HAP-1 (cell line): ENCODE data around the gene CDC42SE1.

ENCODE experiments used
- DNase-seq, 2 experiments: peaks; one replicate each; pipeline ENCODE4 v3.0.0-alpha.2; 2016 to 2020; ENCODE audit warnings: low spot score in 2 of 2
- H3K27me3 ChIP-seq: fragments of 250-450 bp; sonication (Bioruptor Pico); 2 replicates; pipeline ENCODE4 v1.5.1; 2020; ENCODE audit warnings: low read depth, mild to moderate bottlenecking, moderate library complexity
- H3K36me3 ChIP-seq: fragments of 250-450 bp; sonication (Bioruptor Pico); replicated peaks from 2 replicates; pipeline ENCODE4 v1.5.1; 2020; ENCODE audit warnings: mild to moderate bottlenecking
- H3K4me1 ChIP-seq: fragments of 250-450 bp; sonication (Bioruptor Pico); 2 replicates; pipeline ENCODE4 v1.5.1; 2020; ENCODE audit warnings: mild to moderate bottlenecking
- H3K4me3 ChIP-seq: fragments of 250-450 bp; sonication (Bioruptor Pico); 2 replicates; pipeline ENCODE4 v1.5.1; 2020; ENCODE audit warnings: mild to moderate bottlenecking, moderate library complexity
- H3K9me3 ChIP-seq: fragments of 250-450 bp; sonication (Bioruptor Pico); 2 replicates; pipeline ENCODE4 v1.5.1; 2020; ENCODE audit warnings: mild to moderate bottlenecking, moderate library complexity
- in situ Hi-C: fragments of 300-500 bp; cut with MboI; formaldehyde crosslinking; loops from 3 replicates; pipeline ENCODE4 v1.14.3; 2020; ENCODE audit warnings: low sequenced_read_pairs, inconsistent platforms, mixed read lengths

CDC42SE1 gene

GRCh38 chr1:151061704-151062103 is 2.3 kb upstream of the CDC42SE1 start:
- H3K9me3 ChIP-seq = no peaks in the 10 kb centered on the region
- peak overlapping the region; percentile 97; the same call in 1 of the 2 replicates for H3K4me3 ChIP-seq
- H3K36me3 ChIP-seq = peaks cover 19% of the 10 kb centered on the region
- no peak for DNase-seq
- H3K4me1 ChIP-seq = peaks cover 16% of the 10 kb centered on the region
- no peaks in the 10 kb centered on the region for H3K27me3 ChIP-seq
- in situ Hi-C loops = no loop called here

- Histone ChIP-seq H3K9me3 (no peaks in the 10 kb centered on the region), H3K36me3 (peaks cover 22% of the 10 kb centered on the region), H3K4me3 (peak overlapping the region; percentile 97), H3K4me1 (peaks cover 19% of the 10 kb centered on the region), H3K27me3 (no peaks in the 10 kb centered on the region)
- DNase-seq = peak; percentile 40 to 68
- in situ Hi-C loops = no loop called here
Observed at GRCh38 chr1:151060657-151061421, 1.4 kb upstream of the CDC42SE1 start.

DNA sequence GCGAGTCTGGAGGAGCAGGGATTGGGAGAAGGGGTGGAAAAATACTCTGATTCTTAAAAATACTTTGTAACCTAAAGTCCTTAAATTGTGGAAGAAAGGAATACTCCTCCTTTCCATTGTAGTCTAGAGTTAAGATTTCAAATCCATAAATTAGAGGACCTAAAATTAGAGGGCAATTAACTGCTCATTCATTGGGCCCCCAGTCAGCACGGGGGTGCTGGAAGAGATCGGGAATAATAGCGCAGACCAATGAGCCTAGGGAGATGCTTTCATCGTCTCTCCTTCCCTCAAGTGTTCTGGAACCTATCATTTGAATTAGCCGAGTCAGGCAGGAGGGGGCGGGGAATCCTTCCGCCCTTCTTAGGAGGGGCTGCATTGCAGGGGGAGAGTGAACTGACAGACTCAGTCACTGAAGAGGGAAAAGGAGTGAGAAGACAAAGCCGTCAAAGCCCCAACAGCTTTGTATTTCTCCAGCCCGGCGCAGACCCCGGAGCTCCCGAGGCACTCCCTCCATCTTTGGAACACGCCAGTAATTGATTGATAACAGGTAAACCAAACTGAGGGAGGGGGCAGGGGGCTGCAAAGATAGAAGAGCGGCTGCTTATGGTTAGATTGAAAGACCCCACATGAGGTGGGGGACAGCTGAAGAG is 710 bp upstream of the CDC42SE1 start, which contains the start of gene MLLT11:
Gene MLLT11, plus strand, starts transcription at position 391 of the 650 bp plus-strand sequence. CDS start 6,828 bp downstream, outside the sequence.
- Histone ChIP-seq H3K4me1 (peaks cover 19% of the 10 kb centered on the region), H3K36me3 (peaks cover 25% of the 10 kb centered on the region), H3K27me3 (no peaks in the 10 kb centered on the region), H3K9me3 (no peaks in the 10 kb centered on the region), H3K4me3 (peak within 1 kb of the TSS; percentile 97)
- in situ Hi-C loops = no loop called here
- peak; percentile 89 to 91 for DNase-seq

DNA sequence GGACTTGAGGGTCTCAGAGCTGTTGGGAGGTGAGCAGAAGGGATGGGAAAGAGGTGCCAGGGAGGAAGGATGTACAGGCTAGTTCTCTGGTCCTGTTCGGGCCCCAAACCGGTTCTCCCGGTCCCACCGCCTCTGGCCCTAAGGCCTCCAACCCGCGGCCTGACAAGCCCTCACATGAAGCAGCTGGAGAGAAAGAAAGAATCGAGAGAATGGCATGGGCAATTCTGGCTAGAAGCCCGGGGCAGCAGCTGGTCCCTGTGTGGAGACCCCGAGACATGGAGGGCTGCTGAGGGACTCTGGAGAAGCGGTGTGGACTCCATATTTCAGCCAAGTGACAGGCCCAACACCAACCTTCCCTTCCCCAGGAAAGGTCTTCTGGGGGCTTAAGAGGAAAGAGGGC is 730 bp downstream of the CDC42SE1 start:
- in situ Hi-C loops = no loop called here
- H3K4me1 ChIP-seq = peaks cover 19% of the 10 kb centered on the region
- H3K9me3 ChIP-seq = no peaks in the 10 kb centered on the region
- H3K27me3 ChIP-seq = no peaks in the 10 kb centered on the region
- H3K36me3 ChIP-seq = peaks cover 39% of the 10 kb centered on the region
- peak in 1 of 2 experiments; percentile 38 for DNase-seq
- peak overlapping the region; percentile 97 for H3K4me3 ChIP-seq

- Histone ChIP-seq H3K9me3 (no peaks in the 10 kb centered on the region), H3K27me3 (no peaks in the 10 kb centered on the region), H3K4me1 (peaks cover 15% of the 10 kb centered on the region), H3K4me3 (no peak overlapping the region), H3K36me3 (peaks cover 60% of the 10 kb centered on the region)
- in situ Hi-C loops = no loop called here
- DNase-seq = no peak
Observed at GRCh38 chr1:151056149-151056548, 3.3 kb downstream of the CDC42SE1 start.

GRCh38 chr1:151055581-151055980 is 3.8 kb downstream of the CDC42SE1 start:
- Histone ChIP-seq H3K36me3 (peaks cover 60% of the 10 kb centered on the region), H3K4me3 (no peak overlapping the region), H3K9me3 (no peaks in the 10 kb centered on the region), H3K4me1 (peaks cover 15% of the 10 kb centered on the region), H3K27me3 (no peaks in the 10 kb centered on the region)
- DNase-seq = no peak
- in situ Hi-C loops = no loop called here

- Histone ChIP-seq H3K36me3 (peaks cover 60% of the 10 kb centered on the region), H3K4me3 (no peak overlapping the region), H3K4me1 (peaks cover 15% of the 10 kb centered on the region), H3K9me3 (no peaks in the 10 kb centered on the region), H3K27me3 (no peaks in the 10 kb centered on the region)
- DNase-seq = no peak
- in situ Hi-C loops = no loop called here
Observed at GRCh38 chr1:151054971-151055547, 4.4 kb downstream of the CDC42SE1 start.

- Histone ChIP-seq H3K9me3 (no peaks in the 10 kb centered on the region), H3K4me1 (peaks cover 12% of the 10 kb centered on the region), H3K27me3 (no peaks in the 10 kb centered on the region), H3K4me3 (no peak overlapping the region), H3K36me3 (peaks cover 51% of the 10 kb centered on the region)
- in situ Hi-C loops = no loop called here
- DNase-seq = no peak
Observed at GRCh38 chr1:151051356-151052009, 7.9 kb downstream of the CDC42SE1 start.

DNA sequence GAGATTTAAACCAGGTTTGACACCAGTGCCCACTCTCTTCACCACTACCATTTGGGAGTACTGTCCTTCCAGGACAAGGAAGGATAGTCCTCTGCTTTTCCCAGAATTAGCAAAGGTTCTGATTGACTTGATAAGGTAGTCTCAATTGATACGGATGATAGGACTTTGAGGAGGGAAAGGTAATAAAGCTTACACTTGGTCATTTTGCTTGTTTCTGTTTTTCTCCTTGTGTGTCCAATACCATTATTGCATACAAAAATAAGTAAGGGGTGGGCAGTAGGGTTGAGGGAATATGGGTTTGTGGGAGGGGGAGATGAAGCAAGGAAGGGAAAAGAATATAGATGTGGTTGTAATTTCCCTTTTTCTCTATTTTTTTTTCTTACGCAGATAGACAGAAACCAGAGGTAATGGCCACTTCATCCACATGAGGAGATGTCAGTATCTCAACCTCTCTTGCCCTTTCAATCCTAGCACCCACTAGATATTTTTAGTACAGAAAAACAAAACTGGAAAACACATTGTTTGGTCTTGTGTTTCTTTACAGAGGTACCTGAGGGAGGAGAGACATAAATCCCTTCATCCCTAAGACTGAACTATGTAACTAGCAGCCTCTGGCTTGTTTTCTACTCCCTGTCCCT is 9.3 kb downstream of the CDC42SE1 start:
- H3K27me3 ChIP-seq = no peaks in the 10 kb centered on the region
- in situ Hi-C loops = no loop called here
- H3K4me3 ChIP-seq = no peak overlapping the region
- peaks cover 38% of the 10 kb centered on the region for H3K36me3 ChIP-seq
- peaks cover 11% of the 10 kb centered on the region for H3K4me1 ChIP-seq
- no peaks in the 10 kb centered on the region for H3K9me3 ChIP-seq
- DNase-seq = no peak

GRCh38 chr1:151049458-151049857 is 10.0 kb downstream of the CDC42SE1 start:
- Histone ChIP-seq H3K4me1 (peaks cover 11% of the 10 kb centered on the region), H3K36me3 (peaks cover 31% of the 10 kb centered on the region), H3K27me3 (no peaks in the 10 kb centered on the region), H3K9me3 (no peaks in the 10 kb centered on the region), H3K4me3 (no peak overlapping the region)
- in situ Hi-C loops = no loop called here
- no peak for DNase-seq

DNA sequence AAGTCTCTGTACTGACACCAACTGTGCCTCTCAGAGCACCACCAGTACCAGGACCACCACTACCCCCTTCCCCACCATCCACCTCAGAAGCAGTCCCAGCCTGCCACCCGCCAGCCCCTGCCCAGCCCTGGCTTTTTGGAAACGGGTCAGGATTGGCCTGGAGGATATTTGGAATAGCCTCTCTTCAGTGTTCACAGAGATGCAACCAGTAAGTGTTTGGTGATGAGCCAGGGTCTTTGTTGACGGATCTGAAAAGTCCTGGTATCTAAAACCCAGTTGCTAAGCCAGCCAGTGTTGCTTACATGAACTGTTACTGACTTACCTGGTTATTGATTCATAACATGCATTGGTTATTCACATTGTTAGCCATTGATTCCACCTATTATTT is 10.8 kb downstream of the CDC42SE1 start:
- DNase-seq = no peak
- H3K4me1 ChIP-seq = peaks cover 11% of the 10 kb centered on the region
- no peaks in the 10 kb centered on the region for H3K27me3 ChIP-seq
- peaks cover 23% of the 10 kb centered on the region for H3K36me3 ChIP-seq
- in situ Hi-C loops = no loop called here
- no peaks in the 10 kb centered on the region for H3K9me3 ChIP-seq
- peak overlapping the region; percentile 46 for H3K4me3 ChIP-seq

DNA sequence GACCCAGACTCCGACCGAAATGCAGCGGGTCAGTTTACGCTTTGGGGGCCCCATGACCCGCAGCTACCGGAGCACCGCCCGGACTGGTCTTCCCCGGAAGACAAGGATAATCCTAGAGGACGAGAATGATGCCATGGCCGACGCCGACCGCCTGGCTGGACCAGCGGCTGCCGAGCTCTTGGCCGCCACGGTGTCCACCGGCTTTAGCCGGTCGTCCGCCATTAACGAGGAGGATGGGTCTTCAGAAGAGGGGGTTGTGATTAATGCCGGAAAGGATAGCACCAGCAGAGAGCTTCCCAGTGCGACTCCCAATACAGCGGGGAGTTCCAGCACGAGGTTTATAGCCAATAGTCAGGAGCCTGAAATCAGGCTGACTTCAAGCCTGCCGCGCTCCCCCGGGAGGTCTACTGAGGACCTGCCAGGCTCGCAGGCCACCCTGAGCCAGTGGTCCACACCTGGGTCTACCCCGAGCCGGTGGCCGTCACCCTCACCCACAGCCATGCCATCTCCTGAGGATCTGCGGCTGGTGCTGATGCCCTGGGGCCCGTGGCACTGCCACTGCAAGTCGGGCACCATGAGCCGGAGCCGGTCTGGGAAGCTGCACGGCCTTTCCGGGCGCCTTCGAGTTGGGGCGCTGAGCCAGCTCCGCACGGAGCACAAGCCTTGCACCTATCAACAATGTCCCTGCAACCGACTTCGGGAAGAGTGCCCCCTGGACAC is 11.3 kb downstream of the CDC42SE1 start:
- in situ Hi-C loops = no loop called here
- Histone ChIP-seq H3K36me3 (peaks cover 17% of the 10 kb centered on the region), H3K9me3 (no peaks in the 10 kb centered on the region), H3K27me3 (no peaks in the 10 kb centered on the region), H3K4me3 (peak overlapping the region; percentile 46), H3K4me1 (peaks cover 11% of the 10 kb centered on the region)
- DNase-seq = peak; percentile 50 to 69

DNA sequence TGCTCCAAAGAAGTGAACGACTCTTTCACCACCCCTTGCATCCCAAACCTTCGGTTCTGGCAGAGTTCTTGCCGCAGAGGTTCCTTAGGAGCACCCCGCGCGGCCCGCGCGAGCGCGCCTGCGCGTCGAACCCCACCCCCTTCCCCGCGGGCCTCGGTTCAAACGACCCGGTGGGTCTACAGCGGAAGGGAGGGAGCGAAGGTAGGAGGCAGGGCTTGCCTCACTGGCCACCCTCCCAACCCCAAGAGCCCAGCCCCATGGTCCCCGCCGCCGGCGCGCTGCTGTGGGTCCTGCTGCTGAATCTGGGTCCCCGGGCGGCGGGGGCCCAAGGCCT is 11.9 kb downstream of the CDC42SE1 start, which contains the start of gene C1orf56:
Gene C1orf56, plus strand, starts transcription at position 161 of the 334 bp plus-strand sequence. Its CDS starts 97 bp downstream, at position 258.
- Histone ChIP-seq H3K9me3 (no peaks in the 10 kb centered on the region), H3K36me3 (peaks cover 12% of the 10 kb centered on the region), H3K4me1 (peaks cover 11% of the 10 kb centered on the region), H3K27me3 (no peaks in the 10 kb centered on the region), H3K4me3 (peak within 1 kb of the TSS; percentile 46)
- in situ Hi-C loops = no loop called here
- DNase-seq = peak; percentile 47 to 84
